ENCODE measurements around the gene MACF1. TPM values are rescaled to one million over a fixed set of nuclear protein-coding genes. Genes with fewer than 3 reads are reported as not detected.
"Not testable (repeated sequence)": the region's sequence is repeated elsewhere in the genome, so short reads cannot be mapped to it uniquely, and the experiment has no call there.

MACF1 gene
- total RNA-seq, 1 experiment from 2014 or later: 190 TPM

DNA sequence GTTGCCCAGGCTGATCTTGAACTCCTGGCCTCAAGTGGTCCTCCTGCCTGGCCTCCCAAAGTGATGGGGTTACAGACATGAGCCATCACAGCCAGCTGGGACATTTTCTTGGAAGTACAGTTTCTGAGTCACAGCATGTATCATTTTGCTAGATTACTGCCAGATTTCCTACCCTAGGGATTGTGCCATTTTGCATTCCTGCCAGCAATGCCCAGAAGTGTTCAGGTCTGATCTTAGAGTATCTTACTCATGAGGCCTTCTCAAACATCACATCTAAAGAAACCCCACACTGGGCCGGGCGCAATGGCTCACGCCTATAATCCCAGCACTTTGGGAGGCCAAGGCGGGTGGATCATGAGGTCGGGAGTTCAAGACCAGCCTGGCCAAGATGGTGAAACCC lies 297.2 kb downstream of the MACF1 start:
- H3K27me3 ChIP-seq (ENCODE audit: insufficient read depth, low read length): no peaks in the 10 kb centered on the region
- peaks cover 22% of the 10 kb centered on the region for H3K27me3 Mint-ChIP-seq (ENCODE audit: low read depth)
- H3K9me3 ChIP-seq (ENCODE audit: control insufficient read depth, low read depth, low read length): no peaks in the 10 kb centered on the region
- TF ChIP-seq CTCF (conservative IDR thresholded peaks at IDR 0.05): no peak
- no CpG with 5 or more reads among the region's 5 CpGs for WGBS (ENCODE audit: extremely low coverage, insufficient read length, low lambda C conversion rate)
- no peak overlapping the region for H3K27ac ChIP-seq (ENCODE audit: insufficient read length, low read depth, low read length)
- H2BK12ac ChIP-seq (ENCODE audit: insufficient read length, low read depth, low read length): no peak overlapping the region
- no peak overlapping the region for H2AK5ac ChIP-seq (ENCODE audit: insufficient read length, low read length)
- no peak overlapping the region for H4K5ac ChIP-seq (ENCODE audit: insufficient read length, low read depth, low read length)
- no peak overlapping the region for H3K9ac ChIP-seq (ENCODE audit: extremely low read depth, insufficient read length, low read length)
- no peaks in the 10 kb centered on the region for H4K20me1 ChIP-seq (ENCODE audit: control insufficient read depth, insufficient read depth, insufficient read length)
- peaks cover 3% of the 10 kb centered on the region; the same call in 1 of the 2 replicates for H3K4me1 ChIP-seq (ENCODE audit: insufficient read depth, low read length)
- H3K23ac ChIP-seq (ENCODE audit: insufficient read length, low read depth, low read length): no peak overlapping the region
- H4K91ac ChIP-seq (ENCODE audit: insufficient read length, low read depth, low read length): no peak overlapping the region
- no peak overlapping the region for H3K56ac ChIP-seq (ENCODE audit: insufficient read length, low read depth, low read length)
- H2BK5ac ChIP-seq (ENCODE audit: insufficient read length, low read length): no peak overlapping the region
- H3K23me2 ChIP-seq (ENCODE audit: insufficient read length, low read depth, low read length, poor library complexity, severe bottlenecking): no peaks in the 10 kb centered on the region
- peaks cover 0 to 2% of the 10 kb centered on the region in 2 experiments; a peak in 1 of 5 replicates for H3K9me3 Mint-ChIP-seq
- H3K79me2 ChIP-seq (ENCODE audit: insufficient read depth, low read length): no peaks in the 10 kb centered on the region
- H3K36me3 Mint-ChIP-seq (ENCODE audit: insufficient read depth in 1 of 3, low read depth in 3 of 3): no peaks in the 10 kb centered on the region
- H3T11ph ChIP-seq (ENCODE audit: low read length): no peak overlapping the region
- H4K8ac ChIP-seq (replicated peaks; ENCODE audit: insufficient read length, low read depth, low read length): no peak overlapping the region
- H3K4ac ChIP-seq (ENCODE audit: low read depth, low read length): no peak overlapping the region
- no peak overlapping the region for H2BK120ac ChIP-seq (ENCODE audit: low read depth, low read length, poor library complexity, severe bottlenecking)
- no peak overlapping the region for H2BK20ac ChIP-seq (ENCODE audit: low read depth, low read length, poor library complexity, severe bottlenecking)
- H3K4me2 ChIP-seq (ENCODE audit: insufficient read depth, insufficient read length, low read length): no peak overlapping the region
- H3K4me3 Mint-ChIP-seq: no peak overlapping the region
- no peak overlapping the region for H3K14ac ChIP-seq (ENCODE audit: insufficient read depth, low read length)
- H2BK15ac ChIP-seq (ENCODE audit: low read depth, low read length): no peak overlapping the region
- no peak overlapping the region for H2AFZ ChIP-seq (ENCODE audit: low read length)
- H3K4me1 Mint-ChIP-seq: peaks cover 4 to 7% of the 10 kb centered on the region in 2 experiments
- no peak overlapping the region for H3K18ac ChIP-seq (ENCODE audit: insufficient read length, low read depth, low read length)
- H3K79me1 ChIP-seq (ENCODE audit: insufficient read depth, low read depth, low read length, poor library complexity, severe bottlenecking): no peaks in the 10 kb centered on the region
- DNase-seq: no peak
- H3K27ac Mint-ChIP-seq: no peak overlapping the region

- H3K27ac Mint-ChIP-seq; H4K20me1 ChIP-seq (ENCODE audit: control insufficient read depth, insufficient read depth, insufficient read length); H3K9ac ChIP-seq (ENCODE audit: extremely low read depth, insufficient read length, low read length); H2AK5ac ChIP-seq (ENCODE audit: insufficient read length, low read length); H3K4me2 ChIP-seq (ENCODE audit: insufficient read depth, insufficient read length, low read length); H4K8ac ChIP-seq (replicated peaks; ENCODE audit: insufficient read length, low read depth, low read length); H3K4ac ChIP-seq (ENCODE audit: low read depth, low read length); DNase-seq; H3K4me1 ChIP-seq (ENCODE audit: insufficient read depth, low read length); H3K23ac ChIP-seq (ENCODE audit: insufficient read length, low read depth, low read length); H3K9me3 ChIP-seq (ENCODE audit: control insufficient read depth, low read depth, low read length); H4K91ac ChIP-seq (ENCODE audit: insufficient read length, low read depth, low read length); H3K79me2 ChIP-seq (ENCODE audit: insufficient read depth, low read length); H3K18ac ChIP-seq (ENCODE audit: insufficient read length, low read depth, low read length); H3K36me3 Mint-ChIP-seq (ENCODE audit: insufficient read depth in 1 of 3, low read depth in 3 of 3); H3K27me3 ChIP-seq (ENCODE audit: insufficient read depth, low read length); H3K9me3 Mint-ChIP-seq; H3K23me2 ChIP-seq (ENCODE audit: insufficient read length, low read depth, low read length, poor library complexity, severe bottlenecking); H3K14ac ChIP-seq (ENCODE audit: insufficient read depth, low read length); H2BK20ac ChIP-seq (ENCODE audit: low read depth, low read length, poor library complexity, severe bottlenecking); H3K4me3 Mint-ChIP-seq; H2BK12ac ChIP-seq (ENCODE audit: insufficient read length, low read depth, low read length); H3T11ph ChIP-seq (ENCODE audit: low read length); H2BK5ac ChIP-seq (ENCODE audit: insufficient read length, low read length); H3K56ac ChIP-seq (ENCODE audit: insufficient read length, low read depth, low read length); H2BK15ac ChIP-seq (ENCODE audit: low read depth, low read length); H4K5ac ChIP-seq (ENCODE audit: insufficient read length, low read depth, low read length); H2AFZ ChIP-seq (ENCODE audit: low read length); H3K79me1 ChIP-seq (ENCODE audit: insufficient read depth, low read depth, low read length, poor library complexity, severe bottlenecking); H3K4me1 Mint-ChIP-seq; H3K27ac ChIP-seq (ENCODE audit: insufficient read length, low read depth, low read length); H2BK120ac ChIP-seq (ENCODE audit: low read depth, low read length, poor library complexity, severe bottlenecking): not testable (repeated sequence)
- WGBS (ENCODE audit: extremely low coverage, insufficient read length, low lambda C conversion rate): no CpG with 5 or more reads among the region's 9 CpGs
- peaks cover 29% of the 10 kb centered on the region for H3K27me3 Mint-ChIP-seq (ENCODE audit: low read depth)
These were observed 299.9 kb downstream of the MACF1 start for GRCh38 chr1:39504436-39504835.
